ENCODE data around the gene TCEAL1. TPM values are rescaled to one million over a fixed set of nuclear protein-coding genes. Genes with fewer than 3 reads are reported as not detected.
A peak's percentile ranks its signal among the peaks of the same experiment; 100 is the strongest.
"Not testable (repeated sequence)": the region's sequence is repeated elsewhere in the genome, so short reads cannot be mapped to it uniquely, and the experiment has no call there.

Gene TCEAL1
- 1 to 10 TPM; 6.1 to 8.7 TPM for total RNA-seq

GRCh38 chrX:103628386-103629317 is at the start of gene TCEAL1:
TCEAL1 (plus strand) TSS chrX:103628975; CDS start chrX:103629917, 942 bp downstream.
- peak; percentile 39 to 46 for DNase-seq
- Mint-ChIP-seq H3K27me3 (ENCODE audit: low read depth) (peaks cover 14% of the 10 kb centered on the region), H3K27ac (peak within 1 kb of the TSS; percentile 78), H3K4me3 (peak within 1 kb of the TSS; percentile 90 to 92), H3K4me1 (ENCODE audit: low read depth) (peaks cover 7% of the 10 kb centered on the region), H3K9me3 (no peaks in the 10 kb centered on the region), H3K36me3 (ENCODE audit: insufficient read depth in 2 of 2) (no peaks in the 10 kb centered on the region)
- ATAC-seq (replicated peaks in 1 of 2) = peak; percentile 75 to 80

DNA sequence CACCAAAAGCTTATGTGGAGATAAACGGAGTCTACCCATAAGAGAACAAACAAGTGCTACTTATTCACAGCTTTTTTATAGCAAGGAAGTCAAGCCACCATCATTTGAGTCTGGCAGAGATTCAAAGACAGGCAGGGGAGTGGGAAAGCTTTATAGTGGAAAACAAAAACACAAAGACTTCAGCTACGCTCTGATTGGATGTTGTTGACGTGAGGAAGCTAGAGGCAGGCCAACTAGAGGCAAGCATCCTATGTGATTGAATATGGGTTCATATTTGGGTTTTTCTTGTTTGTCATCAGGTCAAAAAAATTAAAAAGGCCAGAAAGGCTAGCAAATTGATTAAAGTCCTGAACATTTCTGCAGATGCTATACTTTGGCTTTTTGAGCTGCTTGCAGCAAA is 44.2 kb upstream of the TCEAL1 start:
- no peak for ATAC-seq (replicated peaks in 1 of 2)
- peaks cover 0 to 4% of the 10 kb centered on the region in 2 donors for H3K36me3 Mint-ChIP-seq (ENCODE audit: insufficient read depth in 2 of 2)

GRCh38 chrX:103585411-103586313 is 43.1 kb upstream of the TCEAL1 start, which contains the start of gene TCEAL4:
TCEAL4 (plus strand) TSS chrX:103585515; CDS start chrX:103586676, 1,161 bp downstream.
- Mint-ChIP-seq H3K9me3 (peaks cover 0 to 3% of the 10 kb centered on the region in 2 donors), H3K36me3 (ENCODE audit: insufficient read depth in 2 of 2) (peaks cover 0 to 4% of the 10 kb centered on the region in 2 donors), H3K4me1 (ENCODE audit: low read depth) (peaks cover 7% of the 10 kb centered on the region), H3K27me3 (ENCODE audit: low read depth) (peaks cover 34% of the 10 kb centered on the region), H3K27ac (peak within 1 kb of the TSS; percentile 77), H3K4me3 (peak within 1 kb of the TSS; percentile 87)
- ATAC-seq (replicated peaks in 1 of 2) (peak; percentile 90 to 96), DNase-seq (peak; percentile 32 to 47)

More for the DNA sequence above, 44.2 kb upstream of the TCEAL1 start:
- DNase-seq = no peak
- Mint-ChIP-seq H3K9me3 (peaks cover 0 to 3% of the 10 kb centered on the region in 2 donors), H3K27me3 (ENCODE audit: low read depth) (peaks cover 38% of the 10 kb centered on the region), H3K4me3 (peak overlapping the region; percentile 8 to 66), H3K27ac (no peak overlapping the region), H3K4me1 (ENCODE audit: low read depth) (peaks cover 7% of the 10 kb centered on the region)

GRCh38 chrX:103586314-103586646 is 42.5 kb upstream of the TCEAL1 start:
- ATAC-seq (replicated peaks in 1 of 2) (peak; percentile 20 to 55), DNase-seq (peak in 1 of 2 donors; percentile 3)
- Mint-ChIP-seq H3K4me1 (ENCODE audit: low read depth) (peaks cover 7% of the 10 kb centered on the region), H3K36me3 (ENCODE audit: insufficient read depth in 2 of 2) (peaks cover 0 to 4% of the 10 kb centered on the region in 2 donors), H3K27ac (no peak overlapping the region), H3K9me3 (peaks cover 0 to 3% of the 10 kb centered on the region in 2 donors), H3K4me3 (peak overlapping the region; percentile 87), H3K27me3 (ENCODE audit: low read depth) (peaks cover 28% of the 10 kb centered on the region)

- H3K9me3 Mint-ChIP-seq = peaks cover 0 to 3% of the 10 kb centered on the region in 2 donors
- H3K4me3 Mint-ChIP-seq = peak overlapping the region; percentile 87
- peaks cover 24% of the 10 kb centered on the region for H3K27me3 Mint-ChIP-seq (ENCODE audit: low read depth)
- ATAC-seq (replicated peaks in 1 of 2) (no peak), DNase-seq (no peak)
- peaks cover 7% of the 10 kb centered on the region for H3K4me1 Mint-ChIP-seq (ENCODE audit: low read depth)
- peaks cover 0 to 4% of the 10 kb centered on the region in 2 donors for H3K36me3 Mint-ChIP-seq (ENCODE audit: insufficient read depth in 2 of 2)
- no peak overlapping the region for H3K27ac Mint-ChIP-seq
Measured at GRCh38 chrX:103586659-103587058, 42.1 kb upstream of the TCEAL1 start.

- not testable (repeated sequence) for H3K9me3 Mint-ChIP-seq; H3K4me1 Mint-ChIP-seq (ENCODE audit: low read depth); H3K27me3 Mint-ChIP-seq (ENCODE audit: low read depth); H3K27ac Mint-ChIP-seq; DNase-seq; H3K4me3 Mint-ChIP-seq; ATAC-seq (replicated peaks in 1 of 2); H3K36me3 Mint-ChIP-seq (ENCODE audit: insufficient read depth in 2 of 2)
Measured at GRCh38 chrX:103592295-103592694, 36.5 kb upstream of the TCEAL1 start.

GRCh38 chrX:103595202-103595601 is 33.6 kb upstream of the TCEAL1 start:
- not testable (repeated sequence) for H3K36me3 Mint-ChIP-seq (ENCODE audit: insufficient read depth in 2 of 2); H3K27ac Mint-ChIP-seq; ATAC-seq (replicated peaks in 1 of 2); DNase-seq; H3K4me3 Mint-ChIP-seq; H3K4me1 Mint-ChIP-seq (ENCODE audit: low read depth); H3K27me3 Mint-ChIP-seq (ENCODE audit: low read depth); H3K9me3 Mint-ChIP-seq

GRCh38 chrX:103607364-103608305 is 21.1 kb upstream of the TCEAL1 start, which contains the start of gene TCEAL3:
TCEAL3 (plus strand) TSS chrX:103607963; CDS start chrX:103609065, 1,102 bp downstream.
- DNase-seq = peak; percentile 30 to 35
- Mint-ChIP-seq H3K4me1 (ENCODE audit: low read depth) (no peaks in the 10 kb centered on the region), H3K4me3 (peak within 1 kb of the TSS; percentile 77 to 81), H3K9me3 (no peaks in the 10 kb centered on the region), H3K27me3 (ENCODE audit: low read depth) (peaks cover 34% of the 10 kb centered on the region), H3K27ac (peak within 1 kb of the TSS; percentile 86), H3K36me3 (ENCODE audit: insufficient read depth in 2 of 2) (peaks cover 1 to 5% of the 10 kb centered on the region in 2 donors)
- ATAC-seq (replicated peaks in 1 of 2) = peak; percentile 82 to 93

DNA sequence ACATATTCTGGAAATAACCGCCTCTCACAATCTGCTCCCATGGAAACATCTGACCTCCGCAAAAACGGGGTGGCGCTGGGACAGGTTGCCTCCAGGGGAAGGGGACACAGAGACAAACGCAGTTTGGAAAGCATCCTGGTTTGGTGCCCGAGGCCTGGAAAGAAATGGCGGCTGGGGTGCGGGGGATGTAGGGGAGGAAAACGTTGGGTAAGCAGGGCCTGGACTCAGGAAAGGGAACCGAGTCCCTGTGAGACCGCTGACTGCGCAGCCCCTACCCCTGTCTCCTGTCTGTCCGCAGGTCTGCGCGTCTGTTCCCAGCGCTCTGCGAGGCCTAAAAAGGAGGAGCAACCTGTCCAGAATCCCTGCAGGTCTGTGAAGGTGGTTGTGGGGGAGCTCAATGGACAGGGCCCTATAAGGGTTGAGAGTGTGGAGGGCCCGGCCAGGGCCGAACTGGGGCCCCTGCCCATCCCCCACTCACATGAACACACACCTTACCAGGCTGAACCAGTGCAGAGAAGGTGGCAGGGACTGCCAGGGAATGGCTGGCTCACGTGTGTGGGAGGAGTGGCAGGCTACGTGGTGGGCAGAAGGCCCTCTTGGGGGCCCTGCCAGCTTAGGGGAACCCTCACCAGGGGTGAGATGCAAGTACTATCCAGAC is 20.3 kb upstream of the TCEAL1 start:
- H3K4me1 Mint-ChIP-seq (ENCODE audit: low read depth) = no peaks in the 10 kb centered on the region
- peaks cover 34% of the 10 kb centered on the region for H3K27me3 Mint-ChIP-seq (ENCODE audit: low read depth)
- H3K4me3 Mint-ChIP-seq = peak overlapping the region; percentile 77 to 81
- peak in 1 of 2 donors; percentile 4 for ATAC-seq (replicated peaks in 1 of 2)
- DNase-seq = no peak
- no peak overlapping the region for H3K27ac Mint-ChIP-seq
- no peaks in the 10 kb centered on the region for H3K9me3 Mint-ChIP-seq
- H3K36me3 Mint-ChIP-seq (ENCODE audit: insufficient read depth in 2 of 2) = peaks cover 1 to 5% of the 10 kb centered on the region in 2 donors

- ATAC-seq (replicated peaks in 1 of 2) = no peak
- H3K27ac Mint-ChIP-seq = no peak overlapping the region
Measured at GRCh38 chrX:103610282-103610681, 18.5 kb upstream of the TCEAL1 start.

DNA sequence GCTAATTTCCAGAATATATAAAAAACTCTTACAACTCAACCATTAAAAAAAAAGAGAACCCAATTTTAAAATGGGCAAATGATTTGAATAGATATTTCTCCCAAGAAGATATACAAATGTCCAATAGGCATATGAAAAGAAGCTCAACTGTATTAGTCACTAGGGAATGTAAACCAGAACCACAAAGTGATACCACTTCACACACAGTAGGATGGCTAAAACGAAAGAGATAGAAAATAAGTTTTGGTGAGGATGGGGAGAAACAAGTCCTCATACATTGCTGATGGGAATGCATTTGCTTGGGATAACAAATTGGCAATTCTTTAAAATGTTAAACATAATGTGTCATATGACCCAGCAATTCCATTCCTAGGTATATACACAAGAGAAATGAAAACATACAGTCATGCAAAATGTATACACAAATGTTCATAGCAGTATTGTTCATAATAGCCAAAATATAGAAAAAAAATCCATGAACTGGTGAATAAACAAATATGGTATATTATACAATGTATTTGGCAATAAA is 15.3 kb upstream of the TCEAL1 start:
- no peaks in the 10 kb centered on the region for H3K4me1 Mint-ChIP-seq (ENCODE audit: low read depth)
- no peak overlapping the region for H3K27ac Mint-ChIP-seq
- peaks cover 14% of the 10 kb centered on the region for H3K27me3 Mint-ChIP-seq (ENCODE audit: low read depth)
- no peaks in the 10 kb centered on the region for H3K9me3 Mint-ChIP-seq
- no peaks in the 10 kb centered on the region for H3K36me3 Mint-ChIP-seq (ENCODE audit: insufficient read depth in 2 of 2)
- DNase-seq = no peak
- no peak overlapping the region for H3K4me3 Mint-ChIP-seq
- ATAC-seq (replicated peaks in 1 of 2) = no peak

More at GRCh38 chrX:103610282-103610681, 18.5 kb upstream of the TCEAL1 start:
- Mint-ChIP-seq H3K9me3 (no peaks in the 10 kb centered on the region), H3K36me3 (ENCODE audit: insufficient read depth in 2 of 2) (peaks cover 1 to 5% of the 10 kb centered on the region in 2 donors), H3K4me1 (ENCODE audit: low read depth) (no peaks in the 10 kb centered on the region), H3K4me3 (no peak overlapping the region), H3K27me3 (ENCODE audit: low read depth) (peaks cover 35% of the 10 kb centered on the region)
- no peak for DNase-seq
